SH-SY5Y (cell line): Measurements from ENCODE around the gene CARD10.

ENCODE experiments used
- GATA2 ChIP-seq: IDR thresholded peaks from 2 replicates; pipeline ENCODE4 v1.6.1; 2011; ENCODE audit warnings: mild to moderate bottlenecking, low read depth, low read length
- GATA3 ChIP-seq: IDR thresholded peaks from 2 replicates; pipeline ENCODE4 v1.6.1; 2011; ENCODE audit warnings: low read depth, mild to moderate bottlenecking, low read length, moderate library complexity

- TF ChIP-seq GATA2 = no peak
- TF ChIP-seq GATA3 = no peak
Observed at GRCh38 chr22:37443977-37444376, 75.2 kb downstream of the CARD10 start.
